ENCODE measurements around the gene RNFT2.

Gene RNFT2

GRCh38 chr12:116880817-116881324, 142.8 kb downstream of the RNFT2 start:
- peak; percentile 83 for DNase-seq

DNA sequence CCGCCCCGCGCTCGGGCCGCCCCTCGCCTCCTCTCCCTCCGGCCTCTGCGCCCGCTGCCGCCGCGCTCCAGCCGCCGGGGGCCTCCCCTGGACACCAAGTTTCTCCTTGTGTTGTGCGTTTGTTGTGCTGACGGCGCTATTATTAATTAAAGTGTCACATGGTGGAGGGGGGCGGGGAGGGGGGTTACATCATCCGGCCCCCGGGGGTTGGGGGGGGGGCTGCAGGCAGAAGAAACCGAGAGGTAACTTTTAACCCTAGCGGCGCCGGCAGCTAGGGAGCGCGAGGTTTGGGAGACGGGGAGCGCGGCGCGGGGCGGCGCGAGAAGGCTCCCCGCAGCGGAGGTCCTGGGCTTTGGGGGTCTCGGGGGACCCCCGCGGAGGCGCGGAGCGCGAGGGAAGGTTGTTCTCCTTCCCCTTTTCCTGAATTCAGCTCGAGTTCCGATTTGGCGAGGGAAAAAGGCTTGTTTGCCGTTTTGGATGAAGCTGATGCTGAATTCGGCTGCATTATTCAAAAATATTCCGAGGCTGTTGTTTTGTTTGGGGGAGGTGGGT, 143.3 kb downstream of the RNFT2 start, which contains the start of gene HRK:
TSS of gene HRK (minus strand) at position 117 of the 552 bp plus-strand sequence. CDS start 134 bp downstream, outside the sequence.
- peak; percentile 78 for DNase-seq

GRCh38 chr12:116881877-116882507, 143.9 kb downstream of the RNFT2 start:
- DNase-seq: no peak

GRCh38 chr12:116882742-116883141, 144.6 kb downstream of the RNFT2 start:
- peak; percentile 18 for DNase-seq

GRCh38 chr12:116884871-116885270, 146.8 kb downstream of the RNFT2 start:
- no peak for DNase-seq

GRCh38 chr12:116885491-116885890, 147.4 kb downstream of the RNFT2 start:
- no peak for DNase-seq

GRCh38 chr12:116887244-116887643, 149.1 kb downstream of the RNFT2 start:
- no peak for DNase-seq

GRCh38 chr12:116887897-116888296, 149.8 kb downstream of the RNFT2 start:
- no peak for DNase-seq

DNA sequence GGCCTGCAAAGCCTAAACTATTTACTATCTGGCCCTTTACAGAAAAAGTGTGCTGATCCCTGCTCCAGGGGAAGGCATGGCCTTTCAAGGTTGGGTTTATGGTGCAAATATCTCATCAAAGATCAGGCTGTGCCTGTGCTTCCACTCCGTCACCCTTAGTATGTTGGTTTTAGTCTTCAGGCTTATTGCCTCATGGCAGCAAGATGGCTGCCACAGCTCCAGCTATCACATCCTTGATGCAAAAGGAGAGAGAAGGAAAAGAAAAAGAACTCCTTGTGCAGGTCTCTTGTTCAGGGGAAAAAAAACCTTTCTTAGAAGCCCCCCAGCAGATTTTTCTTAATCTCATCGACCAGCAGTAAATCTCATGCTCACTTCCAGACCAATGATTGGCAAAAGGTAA, 152.2 kb downstream of the RNFT2 start:
- DNase-seq: no peak

GRCh38 chr12:116891019-116891418, 152.9 kb downstream of the RNFT2 start:
- DNase-seq: no peak

- DNase-seq: no peak
Measured at GRCh38 chr12:116892349-116893140, 154.4 kb downstream of the RNFT2 start.

DNA sequence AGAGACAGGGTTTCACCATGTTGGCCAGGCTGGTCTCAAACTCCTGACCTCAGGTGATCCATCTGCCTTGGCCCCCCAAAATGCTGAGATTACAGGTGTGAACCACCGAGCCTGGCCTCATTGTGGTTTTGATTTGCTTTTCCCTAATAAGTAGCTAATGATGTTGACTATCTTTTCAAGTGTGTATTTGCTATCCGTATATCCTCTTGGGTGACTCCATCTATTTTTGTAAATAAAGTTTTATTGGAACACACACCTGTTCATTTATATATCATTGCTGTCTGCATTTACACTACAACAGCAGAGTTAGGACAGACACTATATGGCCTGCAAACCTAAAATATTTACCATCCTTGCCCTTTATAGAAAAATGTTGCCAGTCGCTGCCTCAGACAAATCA, 156.8 kb downstream of the RNFT2 start:
- no peak for DNase-seq

DNA sequence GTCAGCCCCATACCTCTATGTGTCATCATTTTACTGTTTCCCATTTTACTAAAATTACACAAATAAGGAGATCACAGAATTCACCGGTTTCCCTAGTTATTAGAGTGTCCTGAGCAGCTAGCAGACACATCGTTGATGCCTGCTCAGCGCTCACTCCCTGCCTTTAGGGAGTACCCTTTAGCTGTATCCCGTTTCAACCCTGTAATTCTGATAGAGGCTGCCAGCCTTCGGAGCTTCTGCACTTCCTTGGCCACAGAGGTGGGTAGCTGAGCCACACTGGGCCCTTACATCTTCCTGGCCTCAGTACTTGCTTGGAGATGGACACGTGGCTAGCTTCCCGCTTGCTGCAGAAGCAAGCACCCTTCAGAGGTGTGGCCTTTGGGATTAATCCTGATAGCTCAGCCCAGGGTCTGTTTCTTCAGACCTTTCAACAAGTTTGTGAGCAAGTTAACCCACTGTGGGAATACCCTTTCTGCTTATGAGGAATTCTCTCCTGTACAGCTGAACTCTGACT, 158.4 kb downstream of the RNFT2 start:
- no peak for DNase-seq

GRCh38 chr12:116897476-116897875, 159.4 kb downstream of the RNFT2 start:
- DNase-seq: no peak

- no peak for DNase-seq
Measured at GRCh38 chr12:116898669-116899068, 160.6 kb downstream of the RNFT2 start.

DNA sequence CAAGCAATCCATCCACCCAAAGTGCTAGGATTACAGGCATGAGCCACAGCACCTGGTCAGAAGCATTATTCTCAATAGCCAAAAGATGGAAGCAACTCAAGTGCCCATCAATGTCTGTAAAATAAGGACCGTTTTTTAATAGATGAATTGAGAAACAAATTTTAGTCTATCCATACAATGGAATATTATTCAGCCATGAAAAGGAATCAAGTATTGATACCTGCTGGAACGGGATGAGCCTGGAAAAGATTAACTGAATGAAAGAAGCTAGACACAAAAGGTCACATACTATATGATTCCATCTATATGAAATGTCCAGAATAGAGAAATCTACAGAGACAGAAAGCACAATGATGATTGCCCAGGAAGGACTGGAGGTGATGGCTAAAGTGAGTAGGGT, 163.5 kb downstream of the RNFT2 start:
- DNase-seq: no peak
